IPS-18a (cell line): ENCODE data around the gene XIRP1.
"Not testable (repeated sequence)": the region's sequence is repeated elsewhere in the genome, so short reads cannot be mapped to it uniquely, and the experiment has no call there.

Experiments
- H3K27ac ChIP-seq: one replicate; pipeline ENCODE4 v1.5.1; 2013; ENCODE audit warnings: low read length
- H3K27me3 ChIP-seq: one replicate; pipeline ENCODE4 v1.6.1; 2013; ENCODE audit warnings: mild to moderate bottlenecking, low read length; ENCODE audit not compliant: control insufficient read depth, insufficient read depth
- H3K36me3 ChIP-seq: one replicate; pipeline ENCODE4 v1.6.1; 2013; ENCODE audit warnings: low read depth, low read length; ENCODE audit not compliant: control insufficient read depth
- H3K4me1 ChIP-seq: one replicate; pipeline ENCODE4 v1.6.1; 2013; ENCODE audit warnings: low read depth, low read length; ENCODE audit not compliant: control insufficient read depth
- H3K4me3 ChIP-seq: one replicate; pipeline ENCODE4 v1.5.1; 2013; ENCODE audit warnings: low read length
- H3K9ac ChIP-seq: one replicate; pipeline ENCODE4 v1.6.1; 2013; ENCODE audit warnings: mild to moderate bottlenecking, low read length, moderate library complexity
- H3K9me3 ChIP-seq: one replicate; pipeline ENCODE4 v1.6.1; 2013; ENCODE audit warnings: low read depth, low read length; ENCODE audit not compliant: control insufficient read depth

Gene XIRP1

GRCh38 chr3:39171860-39172259 is 20.5 kb downstream of the XIRP1 start:
- no peak overlapping the region for H3K4me3 ChIP-seq
- no peak overlapping the region for H3K9ac ChIP-seq
- H3K9me3 ChIP-seq = no peaks in the 10 kb centered on the region
- no peaks in the 10 kb centered on the region for H3K27me3 ChIP-seq
- no peaks in the 10 kb centered on the region for H3K4me1 ChIP-seq
- H3K36me3 ChIP-seq = no peaks in the 10 kb centered on the region
- no peak overlapping the region for H3K27ac ChIP-seq

DNA sequence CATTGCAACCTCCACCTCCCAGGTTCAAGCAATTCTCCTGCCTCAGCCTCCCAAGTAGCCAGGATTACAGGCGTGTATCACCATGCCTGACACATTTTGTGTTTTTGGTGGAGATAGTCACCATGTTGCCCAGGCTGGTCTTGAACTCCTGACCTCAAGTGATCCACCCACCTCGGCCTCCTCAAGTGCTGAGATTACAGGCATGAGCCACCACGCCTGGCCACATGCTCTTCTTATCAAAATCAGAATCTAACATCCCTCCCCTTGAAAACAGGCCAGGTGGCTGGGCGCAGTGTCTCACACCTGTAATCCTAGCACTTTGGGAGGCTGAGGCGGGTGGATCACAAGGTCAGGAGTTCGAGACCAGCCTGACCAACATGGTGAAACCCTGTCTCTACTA is 21.5 kb downstream of the XIRP1 start:
- H3K9ac ChIP-seq, H3K27ac ChIP-seq, H3K9me3 ChIP-seq, H3K4me1 ChIP-seq, H3K27me3 ChIP-seq, H3K4me3 ChIP-seq, H3K36me3 ChIP-seq: not testable (repeated sequence)

DNA sequence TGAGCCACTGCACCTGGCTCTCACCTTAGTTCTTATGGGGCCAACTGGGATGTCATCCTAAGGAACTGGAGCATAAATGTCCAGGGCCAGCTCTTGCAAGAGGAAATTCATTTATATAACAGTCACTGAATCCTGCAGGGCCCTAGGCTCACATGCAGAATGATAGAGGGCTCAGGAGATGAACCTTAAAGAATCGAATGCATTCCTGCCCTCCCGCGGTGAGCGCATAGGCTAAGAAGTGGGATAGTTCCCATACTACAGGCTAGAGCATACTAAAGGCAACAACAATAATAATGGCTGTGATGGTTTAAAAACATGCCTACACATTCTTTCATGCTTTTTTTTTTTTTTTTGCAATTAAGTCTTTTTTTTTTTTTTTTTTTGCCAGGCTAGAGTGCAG is 21.9 kb downstream of the XIRP1 start:
- Histone ChIP-seq H3K27me3 (no peaks in the 10 kb centered on the region), H3K27ac (no peak overlapping the region), H3K4me3 (no peak overlapping the region), H3K9ac (no peak overlapping the region), H3K9me3 (no peaks in the 10 kb centered on the region), H3K36me3 (no peaks in the 10 kb centered on the region), H3K4me1 (peaks cover 4% of the 10 kb centered on the region)

DNA sequence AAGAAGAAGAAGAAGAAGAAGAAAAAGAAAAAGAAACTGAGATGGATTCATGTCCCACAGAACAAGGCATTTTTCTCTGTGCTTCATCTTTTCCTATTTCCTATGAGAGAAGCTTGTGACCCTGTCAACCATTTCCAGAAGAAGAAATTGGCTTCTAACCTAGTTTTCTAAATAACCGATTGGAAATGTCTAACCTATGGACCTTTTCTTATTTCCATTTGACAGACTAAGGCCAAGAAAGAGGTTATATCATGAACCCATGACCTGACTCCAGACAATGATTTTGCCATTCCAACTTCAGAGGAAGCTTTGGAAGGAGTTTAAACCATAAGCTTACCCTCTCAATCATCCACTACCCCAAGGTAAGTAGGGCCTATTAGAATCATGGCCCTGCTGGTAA is 22.7 kb downstream of the XIRP1 start:
- Histone ChIP-seq H3K9me3 (no peaks in the 10 kb centered on the region), H3K4me1 (peaks cover 4% of the 10 kb centered on the region), H3K27ac (no peak overlapping the region), H3K27me3 (no peaks in the 10 kb centered on the region), H3K36me3 (no peaks in the 10 kb centered on the region), H3K4me3 (no peak overlapping the region), H3K9ac (no peak overlapping the region)

GRCh38 chr3:39168156-39168780 is 24.1 kb downstream of the XIRP1 start:
- Histone ChIP-seq H3K36me3 (no peaks in the 10 kb centered on the region), H3K4me1 (peaks cover 4% of the 10 kb centered on the region), H3K9ac (no peak overlapping the region), H3K27ac (no peak overlapping the region), H3K27me3 (no peaks in the 10 kb centered on the region), H3K9me3 (no peaks in the 10 kb centered on the region), H3K4me3 (no peak overlapping the region)

DNA sequence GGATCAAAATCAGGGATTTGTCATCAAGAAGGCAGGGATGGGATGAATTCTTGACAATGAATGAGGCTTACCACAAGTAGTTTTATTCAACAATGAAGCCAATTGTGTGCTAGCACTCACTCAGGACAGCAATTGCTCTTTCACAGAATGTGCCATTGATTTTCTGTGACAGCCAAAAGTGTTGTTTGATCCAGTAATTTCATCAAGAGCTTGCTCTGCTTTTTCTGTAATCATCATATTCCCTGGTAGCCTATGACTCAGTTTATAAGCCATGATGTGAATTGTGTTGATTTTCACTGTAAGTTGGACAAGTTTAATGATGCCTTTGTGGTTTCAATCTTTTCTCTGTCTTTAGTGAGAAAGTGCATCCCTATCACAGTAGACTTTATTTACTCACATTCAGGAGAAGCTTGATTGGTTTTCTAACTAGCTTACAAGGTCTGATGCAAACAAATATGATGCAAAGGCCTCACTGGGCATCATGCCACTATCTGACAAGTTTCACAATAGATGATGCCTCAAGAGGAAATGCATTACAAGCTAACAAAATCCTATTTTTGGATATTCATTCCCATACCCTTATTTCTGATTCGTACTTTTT is 25.4 kb downstream of the XIRP1 start:
- peaks cover 4% of the 10 kb centered on the region for H3K4me1 ChIP-seq
- no peaks in the 10 kb centered on the region for H3K36me3 ChIP-seq
- no peaks in the 10 kb centered on the region for H3K27me3 ChIP-seq
- H3K9ac ChIP-seq = no peak overlapping the region
- H3K4me3 ChIP-seq = no peak overlapping the region
- H3K9me3 ChIP-seq = no peaks in the 10 kb centered on the region
- H3K27ac ChIP-seq = no peak overlapping the region

- Histone ChIP-seq H3K9ac (no peak overlapping the region), H3K36me3 (no peaks in the 10 kb centered on the region), H3K27me3 (no peaks in the 10 kb centered on the region), H3K4me3 (no peak overlapping the region), H3K4me1 (peaks cover 4% of the 10 kb centered on the region), H3K9me3 (no peaks in the 10 kb centered on the region), H3K27ac (no peak overlapping the region)
Measured at GRCh38 chr3:39166134-39166710, 26.2 kb downstream of the XIRP1 start.

DNA sequence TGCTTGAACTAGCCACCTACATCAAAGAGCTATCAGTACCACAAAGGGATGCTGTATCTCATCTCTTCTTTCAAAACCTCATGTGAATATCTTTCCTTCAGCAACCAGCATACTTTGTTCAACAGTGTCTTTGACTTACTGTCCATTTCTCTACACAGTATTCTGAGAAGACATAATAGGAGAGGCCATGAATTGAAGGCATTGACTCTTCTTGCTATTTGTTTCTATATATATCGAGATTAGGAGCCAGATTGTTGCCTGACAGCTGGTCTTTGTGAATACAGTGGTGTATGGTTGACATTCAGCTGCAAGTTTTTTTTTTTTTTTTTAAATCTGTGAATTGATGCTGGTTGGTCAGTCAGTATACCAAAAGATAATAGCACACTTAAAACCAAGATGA is 26.9 kb downstream of the XIRP1 start:
- Histone ChIP-seq H3K36me3 (no peaks in the 10 kb centered on the region), H3K27me3 (no peaks in the 10 kb centered on the region), H3K9ac (no peak overlapping the region), H3K4me1 (peaks cover 4% of the 10 kb centered on the region), H3K4me3 (no peak overlapping the region), H3K27ac (no peak overlapping the region), H3K9me3 (no peaks in the 10 kb centered on the region)

- H3K9ac ChIP-seq = no peak overlapping the region
- no peak overlapping the region for H3K4me3 ChIP-seq
- peaks cover 5% of the 10 kb centered on the region for H3K4me1 ChIP-seq
- H3K36me3 ChIP-seq = no peaks in the 10 kb centered on the region
- H3K9me3 ChIP-seq = no peaks in the 10 kb centered on the region
- H3K27me3 ChIP-seq = no peaks in the 10 kb centered on the region
- H3K27ac ChIP-seq = no peak overlapping the region
Measured at GRCh38 chr3:39164414-39164813, 28.0 kb downstream of the XIRP1 start.

DNA sequence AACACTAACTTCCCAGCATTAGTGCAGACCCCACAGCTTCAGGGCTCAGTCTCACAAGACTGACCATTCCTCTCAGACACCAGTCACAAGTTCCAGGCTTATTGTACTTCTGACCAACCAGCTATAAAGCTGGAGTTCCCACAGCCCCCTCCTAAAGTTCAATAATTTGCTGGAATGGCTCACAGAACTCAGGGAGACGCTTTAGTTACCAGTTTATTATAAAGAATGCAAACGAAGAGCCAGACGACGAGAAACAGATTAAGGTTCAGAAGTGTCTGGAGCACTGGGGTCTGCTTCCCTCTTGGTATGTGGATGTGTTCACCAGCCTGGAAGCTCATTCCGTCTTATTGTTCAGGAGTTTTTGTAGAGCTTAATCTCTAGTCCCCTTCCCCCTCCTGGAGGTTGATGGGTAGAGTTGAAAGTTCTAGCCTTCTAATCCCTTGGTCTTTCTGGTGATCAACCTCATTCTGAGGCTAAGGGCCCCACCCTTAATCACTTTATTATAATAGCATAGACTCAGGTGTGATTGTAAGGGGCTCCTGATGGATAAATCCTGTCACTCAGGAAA is 34.2 kb downstream of the XIRP1 start:
- Histone ChIP-seq H3K36me3 (no peaks in the 10 kb centered on the region), H3K4me3 (no peak overlapping the region), H3K4me1 (peaks cover 10% of the 10 kb centered on the region), H3K9me3 (no peaks in the 10 kb centered on the region), H3K9ac (no peak overlapping the region), H3K27ac (no peak overlapping the region), H3K27me3 (no peaks in the 10 kb centered on the region)

GRCh38 chr3:39157359-39157758 is 35.0 kb downstream of the XIRP1 start:
- peaks cover 12% of the 10 kb centered on the region for H3K4me1 ChIP-seq
- H3K27ac ChIP-seq = no peak overlapping the region
- peaks cover 7% of the 10 kb centered on the region for H3K27me3 ChIP-seq
- H3K9ac ChIP-seq = no peak overlapping the region
- no peaks in the 10 kb centered on the region for H3K9me3 ChIP-seq
- no peaks in the 10 kb centered on the region for H3K36me3 ChIP-seq
- H3K4me3 ChIP-seq = no peak overlapping the region

DNA sequence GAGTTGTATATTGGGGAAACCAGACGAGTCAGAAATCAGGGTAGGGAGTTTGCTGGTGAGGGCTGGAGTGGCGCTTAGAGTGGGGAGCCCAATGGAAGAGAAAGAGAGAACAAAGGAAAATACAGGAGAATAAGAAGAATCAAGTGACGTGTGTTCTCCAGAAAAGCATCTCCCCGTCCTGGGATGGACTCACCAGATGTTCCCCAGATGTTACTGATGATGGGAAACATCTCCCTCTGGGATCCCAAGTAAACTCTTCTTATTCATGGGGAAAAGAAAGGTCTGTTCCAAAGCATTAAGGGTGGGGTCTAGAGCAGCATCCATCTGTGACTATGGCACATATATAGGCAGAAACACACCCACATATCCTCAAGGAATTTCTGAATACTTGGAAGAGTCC is 36.0 kb downstream of the XIRP1 start:
- Histone ChIP-seq H3K27me3 (peaks cover 10% of the 10 kb centered on the region), H3K9me3 (no peaks in the 10 kb centered on the region), H3K4me3 (no peak overlapping the region), H3K9ac (no peak overlapping the region), H3K4me1 (peaks cover 19% of the 10 kb centered on the region), H3K36me3 (no peaks in the 10 kb centered on the region), H3K27ac (no peak overlapping the region)
